WTC11 (cell line): ENCODE data around the gene RIOK1. TPM values are rescaled to one million over a fixed set of nuclear protein-coding genes. Genes with fewer than 3 reads are reported as not detected.

Experiments used
- ATAC-seq: fragments of 200-7000 bp; cut with Tn5 transposase; 2 replicates; pipeline ENCODE4 v1.10.0; 2021; ENCODE audit warnings: mild to moderate bottlenecking, moderate library complexity
- CTCF ChIA-PET: fragments of 300-600 bp; sonication (Branson Sonifier 250); formaldehyde crosslinking; loops from one replicate; lab custom pipeline; 2021; ENCODE audit warnings: antibody characterized with exemption; lab: Charles Lee
- POLR2A ChIA-PET: fragments of 350-600 bp; sonication (Branson Sonifier 250); formaldehyde crosslinking; loops from one replicate; lab custom pipeline; 2021; ENCODE audit warnings: antibody characterized with exemption; lab: Charles Lee
- DNase-seq: peaks from one replicate; pipeline ENCODE4 v3.0.0; 2021; ENCODE audit warnings: low spot score
- H3K27ac Mint-ChIP-seq: 2 replicates; pipeline ENCODE4 v1.8.0; 2021; ENCODE audit warnings: mixed read lengths
- H3K27me3 Mint-ChIP-seq: 2 replicates; pipeline ENCODE4 v1.8.0; 2021; ENCODE audit warnings: low read depth, mild to moderate bottlenecking, moderate library complexity, mixed read lengths
- H3K36me3 Mint-ChIP-seq: 2 replicates; pipeline ENCODE4 v1.8.0; 2021; ENCODE audit warnings: mixed read lengths
- H3K4me1 Mint-ChIP-seq: 2 replicates; pipeline ENCODE4 v1.8.0; 2022; ENCODE audit warnings: mixed read lengths
- H3K4me3 Mint-ChIP-seq: 2 replicates; pipeline ENCODE4 v1.8.0; 2021; ENCODE audit warnings: mild to moderate bottlenecking, moderate library complexity, mixed read lengths
- H3K9me3 Mint-ChIP-seq: 2 replicates; pipeline ENCODE4 v1.8.0; 2021; ENCODE audit warnings: mixed read lengths
- CDX4 ChIP-seq: fragments of 250-450 bp; sonication (Bioruptor Pico); IDR thresholded peaks from 2 replicates; pipeline ENCODE4 v1.9.0; 2021; ENCODE audit warnings: moderate library complexity, mild to moderate bottlenecking, inconsistent platforms, borderline replicate concordance
- FOXP1 ChIP-seq: sonication (generic); formaldehyde crosslinking; IDR thresholded peaks from 2 replicates; pipeline ENCODE4 v1.8.0; 2022; ENCODE audit warnings: missing genetic modification reagents, mild to moderate bottlenecking, moderate library complexity, borderline replicate concordance
- PRDM15 ChIP-seq: sonication (generic); formaldehyde crosslinking; IDR thresholded peaks from 2 replicates; pipeline ENCODE4 v1.8.0; 2022; ENCODE audit warnings: missing genetic modification reagents
- ZNF121 ChIP-seq: sonication (generic); formaldehyde crosslinking; IDR thresholded peaks from 2 replicates; pipeline ENCODE4 v1.8.0; 2023; ENCODE audit warnings: missing genetic modification reagents
- ZNF138 ChIP-seq: sonication (generic); formaldehyde crosslinking; conservative IDR thresholded peaks from 2 replicates; pipeline ENCODE4 v1.8.1; 2022; ENCODE audit warnings: mild to moderate bottlenecking, moderate library complexity, missing genetic modification reagents
- total RNA-seq: library from RNA; stranded (reverse); gene quantifications from 3 replicates; pipeline ENCODE4 v1.2.3, GENCODE V29; 2021
- TF ChIP-seq, protein P1 (sequence below): sonication (generic); formaldehyde crosslinking; IDR thresholded peaks from 2 replicates; pipeline ENCODE4 v1.8.0; 2023; ENCODE audit warnings: missing genetic modification reagents, mild to moderate bottlenecking, borderline replicate concordance
- TF ChIP-seq, protein P2 (sequence below): sonication (generic); formaldehyde crosslinking; IDR thresholded peaks from 2 replicates; pipeline ENCODE4 v1.8.1; 2023; ENCODE audit warnings: mild to moderate bottlenecking, moderate library complexity, missing genetic modification reagents
- TF ChIP-seq, protein P3 (sequence below): sonication (generic); formaldehyde crosslinking; IDR thresholded peaks from 2 replicates; pipeline ENCODE4 v1.8.1; 2022; ENCODE audit warnings: mild to moderate bottlenecking, moderate library complexity, missing genetic modification reagents

The RIOK1 gene
- total RNA-seq, 1 experiment from 2014 or later, result 25.6 TPM

DNA sequence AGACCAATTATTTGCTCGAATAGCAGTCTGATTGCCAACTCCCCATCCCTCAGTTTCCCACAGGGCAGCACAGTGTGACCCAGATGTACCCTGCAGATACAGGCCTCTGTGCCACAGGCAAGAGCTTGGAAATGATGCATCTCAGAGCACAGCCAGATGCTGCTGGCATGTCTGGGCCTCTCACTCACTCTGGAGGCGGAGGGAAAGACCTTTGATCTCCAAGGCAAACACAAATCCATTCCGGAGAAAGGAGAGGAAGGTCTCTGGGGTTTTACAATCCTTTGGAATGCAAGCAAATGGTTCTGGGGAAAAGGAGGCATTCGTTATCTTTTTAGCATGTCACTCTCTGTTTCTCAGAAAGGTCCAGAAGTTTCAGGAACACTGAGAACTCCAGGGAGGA is 74.2 kb downstream of the RIOK1 start:
- H3K4me3 Mint-ChIP-seq, result no peak overlapping the region
- H3K36me3 Mint-ChIP-seq, result no peaks in the 10 kb centered on the region
- H3K27me3 Mint-ChIP-seq, result no peaks in the 10 kb centered on the region; the same call in 1 of the 2 replicates
- peak; percentile 88 for ATAC-seq
- POLR2A ChIA-PET, result no interaction called here
- H3K9me3 Mint-ChIP-seq, result no peaks in the 10 kb centered on the region
- CTCF ChIA-PET, result interaction anchor here (0.7 kb wide), 1 partner anchor 188 kb away, joined by 3 read pairs; no protein-coding TSS in a partner anchor
- no peak for DNase-seq
- TF ChIP-seq FOXP1 (CRISPR knock-in tag) (no peak), ZNF121 (CRISPR knock-in tag) (peak; percentile 96), ZNF138 (CRISPR knock-in tag) (no peak), PRDM15 (CRISPR knock-in tag) (no peak)
- TF ChIP-seq, protein P1, sequence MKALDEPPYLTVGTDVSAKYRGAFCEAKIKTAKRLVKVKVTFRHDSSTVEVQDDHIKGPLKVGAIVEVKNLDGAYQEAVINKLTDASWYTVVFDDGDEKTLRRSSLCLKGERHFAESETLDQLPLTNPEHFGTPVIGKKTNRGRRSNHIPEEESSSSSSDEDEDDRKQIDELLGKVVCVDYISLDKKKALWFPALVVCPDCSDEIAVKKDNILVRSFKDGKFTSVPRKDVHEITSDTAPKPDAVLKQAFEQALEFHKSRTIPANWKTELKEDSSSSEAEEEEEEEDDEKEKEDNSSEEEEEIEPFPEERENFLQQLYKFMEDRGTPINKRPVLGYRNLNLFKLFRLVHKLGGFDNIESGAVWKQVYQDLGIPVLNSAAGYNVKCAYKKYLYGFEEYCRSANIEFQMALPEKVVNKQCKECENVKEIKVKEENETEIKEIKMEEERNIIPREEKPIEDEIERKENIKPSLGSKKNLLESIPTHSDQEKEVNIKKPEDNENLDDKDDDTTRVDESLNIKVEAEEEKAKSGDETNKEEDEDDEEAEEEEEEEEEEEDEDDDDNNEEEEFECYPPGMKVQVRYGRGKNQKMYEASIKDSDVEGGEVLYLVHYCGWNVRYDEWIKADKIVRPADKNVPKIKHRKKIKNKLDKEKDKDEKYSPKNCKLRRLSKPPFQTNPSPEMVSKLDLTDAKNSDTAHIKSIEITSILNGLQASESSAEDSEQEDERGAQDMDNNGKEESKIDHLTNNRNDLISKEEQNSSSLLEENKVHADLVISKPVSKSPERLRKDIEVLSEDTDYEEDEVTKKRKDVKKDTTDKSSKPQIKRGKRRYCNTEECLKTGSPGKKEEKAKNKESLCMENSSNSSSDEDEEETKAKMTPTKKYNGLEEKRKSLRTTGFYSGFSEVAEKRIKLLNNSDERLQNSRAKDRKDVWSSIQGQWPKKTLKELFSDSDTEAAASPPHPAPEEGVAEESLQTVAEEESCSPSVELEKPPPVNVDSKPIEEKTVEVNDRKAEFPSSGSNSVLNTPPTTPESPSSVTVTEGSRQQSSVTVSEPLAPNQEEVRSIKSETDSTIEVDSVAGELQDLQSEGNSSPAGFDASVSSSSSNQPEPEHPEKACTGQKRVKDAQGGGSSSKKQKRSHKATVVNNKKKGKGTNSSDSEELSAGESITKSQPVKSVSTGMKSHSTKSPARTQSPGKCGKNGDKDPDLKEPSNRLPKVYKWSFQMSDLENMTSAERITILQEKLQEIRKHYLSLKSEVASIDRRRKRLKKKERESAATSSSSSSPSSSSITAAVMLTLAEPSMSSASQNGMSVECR, result no peak
- TF ChIP-seq, protein P2, sequence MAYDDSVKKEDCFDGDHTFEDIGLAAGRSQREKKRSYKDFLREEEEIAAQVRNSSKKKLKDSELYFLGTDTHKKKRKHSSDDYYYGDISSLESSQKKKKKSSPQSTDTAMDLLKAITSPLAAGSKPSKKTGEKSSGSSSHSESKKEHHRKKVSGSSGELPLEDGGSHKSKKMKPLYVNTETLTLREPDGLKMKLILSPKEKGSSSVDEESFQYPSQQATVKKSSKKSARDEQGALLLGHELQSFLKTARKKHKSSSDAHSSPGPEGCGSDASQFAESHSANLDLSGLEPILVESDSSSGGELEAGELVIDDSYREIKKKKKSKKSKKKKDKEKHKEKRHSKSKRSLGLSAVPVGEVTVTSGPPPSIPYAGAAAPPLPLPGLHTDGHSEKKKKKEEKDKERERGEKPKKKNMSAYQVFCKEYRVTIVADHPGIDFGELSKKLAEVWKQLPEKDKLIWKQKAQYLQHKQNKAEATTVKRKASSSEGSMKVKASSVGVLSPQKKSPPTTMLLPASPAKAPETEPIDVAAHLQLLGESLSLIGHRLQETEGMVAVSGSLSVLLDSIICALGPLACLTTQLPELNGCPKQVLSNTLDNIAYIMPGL (CRISPR knock-in tag), result no peak
- TF ChIP-seq, protein P3, sequence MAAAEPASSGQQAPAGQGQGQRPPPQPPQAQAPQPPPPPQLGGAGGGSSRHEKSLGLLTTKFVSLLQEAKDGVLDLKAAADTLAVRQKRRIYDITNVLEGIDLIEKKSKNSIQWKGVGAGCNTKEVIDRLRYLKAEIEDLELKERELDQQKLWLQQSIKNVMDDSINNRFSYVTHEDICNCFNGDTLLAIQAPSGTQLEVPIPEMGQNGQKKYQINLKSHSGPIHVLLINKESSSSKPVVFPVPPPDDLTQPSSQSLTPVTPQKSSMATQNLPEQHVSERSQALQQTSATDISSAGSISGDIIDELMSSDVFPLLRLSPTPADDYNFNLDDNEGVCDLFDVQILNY (CRISPR knock-in tag), result no peak
- peaks cover 14% of the 10 kb centered on the region for H3K4me1 Mint-ChIP-seq
- peak overlapping the region; percentile 59 for H3K27ac Mint-ChIP-seq

DNA sequence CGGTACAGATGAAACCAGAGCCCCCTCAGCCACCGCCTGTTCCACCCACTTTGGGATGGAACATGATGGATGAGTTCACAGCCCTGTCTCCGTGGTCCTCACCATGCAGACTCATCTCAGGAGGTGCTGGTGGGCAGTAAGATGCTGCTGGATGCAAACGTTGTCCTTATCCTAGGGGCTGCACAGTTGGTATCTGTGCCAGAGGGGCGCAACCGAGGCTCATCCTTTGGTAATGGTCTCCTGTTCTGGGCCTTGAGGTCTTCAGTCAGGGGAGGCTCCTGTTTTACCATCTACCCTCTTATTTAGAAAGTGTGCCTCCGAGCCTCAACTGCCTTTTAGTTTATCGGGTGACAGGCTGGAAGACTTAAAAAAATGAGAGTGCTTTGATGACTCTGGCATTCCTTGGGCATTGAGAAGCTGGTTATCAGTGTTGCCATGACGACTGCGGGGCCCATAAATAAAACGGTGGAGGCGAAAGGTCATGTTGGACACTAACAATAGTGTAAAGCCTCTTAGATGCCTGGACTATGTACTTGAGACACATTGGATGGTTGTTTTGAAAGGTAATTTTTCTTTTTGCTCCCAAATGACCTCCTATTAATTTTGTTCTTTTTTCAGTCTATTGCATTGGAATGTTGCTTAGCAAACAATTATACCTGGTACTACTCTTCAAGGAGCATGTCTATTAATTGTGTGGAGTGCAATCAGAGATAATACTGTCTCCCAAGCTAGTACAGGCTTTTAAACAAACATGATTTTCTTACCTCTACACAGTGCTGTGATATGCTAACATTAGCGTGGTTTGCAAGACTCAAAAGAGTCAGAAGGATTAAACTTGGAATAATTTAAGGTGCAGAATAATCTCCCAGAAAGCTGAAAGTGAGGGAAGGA is 77.6 kb downstream of the RIOK1 start:
- CTCF ChIA-PET, result no interaction called here
- no peak overlapping the region for H3K27ac Mint-ChIP-seq

More for the DNA sequence above, 77.6 kb downstream of the RIOK1 start:
- no peak for DNase-seq
- TF ChIP-seq CDX4, result no peak
- TF ChIP-seq, all 79 proteins: peak for 0
- H3K27me3 Mint-ChIP-seq, result no peaks in the 10 kb centered on the region; the same call in 1 of the 2 replicates
- H3K36me3 Mint-ChIP-seq, result no peaks in the 10 kb centered on the region
- H3K9me3 Mint-ChIP-seq, result no peaks in the 10 kb centered on the region
- peaks cover 14% of the 10 kb centered on the region for H3K4me1 Mint-ChIP-seq
- POLR2A ChIA-PET, result no interaction called here
- no peak overlapping the region for H3K4me3 Mint-ChIP-seq
- no peak for ATAC-seq

Other genes with a start within 250 kb of the RIOK1 start
- 86.4 to 96.7 TPM (median 91.6 TPM) in 3 replicates for gene SSR1, start 76.6 kb upstream of the RIOK1 start, total RNA-seq
- 0.07 to 0.30 TPM (median 0.11 TPM) in 3 replicates for gene CAGE1, start 66 bp upstream of the RIOK1 start, total RNA-seq
- gene DSP, start 151.9 kb downstream of the RIOK1 start, total RNA-seq, result 74.5 to 77.0 TPM (median 76.1 TPM) in 3 replicates
- 17.6 to 24.0 TPM (median 21.4 TPM) in 3 replicates for gene SNRNP48, start 200.4 kb downstream of the RIOK1 start, total RNA-seq